Right lobe of liver (tissue), 6 donors: ENCODE results near the gene ITGA8. TPM values are rescaled to one million over a fixed set of nuclear protein-coding genes. Genes with fewer than 3 reads are reported as not detected.
"Not testable (repeated sequence)": the region's sequence is repeated elsewhere in the genome, so short reads cannot be mapped to it uniquely, and the experiment has no call there.

Experiments
- ATAC-seq, 4 donors: fragments of 200-7000 bp; cut with Tn5 transposase; one replicate each; pipeline ENCODE4 v1.9.1; 2020; ENCODE audit warnings: mild to moderate bottlenecking in 4 of 4, moderate library complexity in 4 of 4
- DNase-seq, 3 donors: peaks; one replicate each; pipeline ENCODE4 v3.0.0-alpha.2; 2020
- H3K27ac ChIP-seq, 3 donors: fragments of 200-600 bp; one replicate each; pipeline ENCODE4 v1.8.0; 2022
- H3K27me3 ChIP-seq, 2 donors: fragments of 200-600 bp; one replicate each; pipeline ENCODE4 v1.8.0; 2022
- H3K36me3 ChIP-seq, 4 donors: fragments of 200-600 bp; sonication (generic) in 1 of 4; one replicate each; pipeline versions ENCODE4 v1.5.1 to v1.8.0; 2017 to 2022; ENCODE audit warnings: control low read depth in 1 of 4
- H3K4me1 ChIP-seq, 4 donors: fragments of 200-600 bp; sonication (generic) in 1 of 4; one replicate each; pipeline versions ENCODE4 v1.5.1 to v1.8.0; 2017 to 2022; ENCODE audit warnings: control low read depth in 1 of 4
- H3K4me3 ChIP-seq, 3 donors: fragments of 200-600 bp; one replicate each; pipeline ENCODE4 v1.8.0; 2022
- H3K9me3 ChIP-seq, 4 donors: fragments of 200-600 bp; sonication (generic) in 1 of 4; one replicate each; pipeline versions ENCODE4 v1.5.1 to v1.8.0; 2017 to 2022; ENCODE audit warnings: control low read depth in 1 of 4
- CTCF ChIP-seq, 4 donors: fragments of 200-600 bp in 3 of 4; fragments of 450-650 bp in 1 of 4; IDR thresholded peaks; one replicate each; pipeline versions ENCODE4 v1.5.1 to v1.8.0; 2016 to 2022; ENCODE audit warnings: antibody characterized with exemption in 4 of 4, mild to moderate bottlenecking in 2 of 4
- POLR2A ChIP-seq: fragments of 450-650 bp; IDR thresholded peaks from one replicate; pipeline ENCODE4 v1.6.1; 2017; ENCODE audit warnings: antibody characterized with exemption, mild to moderate bottlenecking
- WGBS: methylation state at CpG from one replicate; pipeline ENCODE4 v1.1.6; 2018; ENCODE audit warnings: low coverage, low lambda C conversion rate; ENCODE audit not compliant: insufficient coverage; ENCODE audit errors: missing lambda C conversion rate; 5-methylcytosine and 5-hydroxymethylcytosine counted together
- intact Hi-C, 2 donors: fragments of 100-400 bp; cut with DNase I; formaldehyde crosslinking; loops; one replicate each; pipeline versions ENCODE4 v1.11.2 to v1.14.1; 2022
- total RNA-seq, 6 experiments: library from RNA; depleted of rRNA in 2 of 6; stranded (reverse); fragments of >200 nt in 2 of 6; fragmentation: NEBNext Ultra II Directional in 3 of 6; extraction: Animal tissue kit (Norgen Biotek cat#: 25700) in 3 of 6; gene quantifications; one replicate each; pipeline versions ENCODE4 v1.1.0 to v1.2.4, GENCODE V29; 2016 to 2023
- donor health status: DM: no; HTN: yes; CAD: no.
- donor health status: DM: no; HTN: no; CAD: no.
- donor health status: DM: no; HTN: no; CAD: no.
- donor health status: DM: no; HTN: yes; CAD: no.
- donor health status: DM: no; HTN: yes; CAD: no.

Gene ITGA8
- total RNA-seq, 6 experiments from 2014 or later: 0.18 to 0.80 (median 0.36) TPM

- intact Hi-C loops: no loop called here
- WGBS: 55% methylated on average over 5 of the region's 5 CpGs
- Histone ChIP-seq H3K4me1 (no peaks in the 10 kb centered on the region), H3K9me3 (no peaks in the 10 kb centered on the region), H3K27ac (no peak overlapping the region), H3K36me3 (no peaks in the 10 kb centered on the region), H3K4me3 (no peak overlapping the region), H3K27me3 (no peaks in the 10 kb centered on the region)
- TF ChIP-seq CTCF (IDR thresholded peaks at IDR 0.05) (no peak), POLR2A (no peak)
- no peak for ATAC-seq
- no peak for DNase-seq
These were observed 131.6 kb downstream of the ITGA8 start for GRCh38 chr10:15588151-15588550.

- Histone ChIP-seq H3K4me3 (no peak overlapping the region), H3K27ac (no peak overlapping the region), H3K27me3 (no peaks in the 10 kb centered on the region), H3K4me1 (no peaks in the 10 kb centered on the region), H3K9me3 (no peaks in the 10 kb centered on the region), H3K36me3 (no peaks in the 10 kb centered on the region)
- ATAC-seq: no peak
- intact Hi-C loops: no loop called here
- 66% methylated on average over 3 of the region's 3 CpGs for WGBS
- TF ChIP-seq POLR2A: no peak
- TF ChIP-seq CTCF (IDR thresholded peaks at IDR 0.05): no peak
- DNase-seq: no peak
These were observed 132.5 kb downstream of the ITGA8 start for GRCh38 chr10:15587271-15587670.

GRCh38 chr10:15585303-15585715 lies 134.4 kb downstream of the ITGA8 start:
- 3% methylated on average over 5 of the region's 6 CpGs for WGBS
- TF ChIP-seq CTCF (IDR thresholded peaks at IDR 0.05) (peak in 3 of 4 donors; percentile 48 to 66 (median 59)), POLR2A (no peak)

GRCh38 chr10:15582972-15583371 lies 136.8 kb downstream of the ITGA8 start:
- DNase-seq, H3K36me3 ChIP-seq, H3K9me3 ChIP-seq, H3K27ac ChIP-seq, H3K4me3 ChIP-seq, H3K4me1 ChIP-seq, intact Hi-C loops, ATAC-seq, H3K27me3 ChIP-seq: not testable (repeated sequence)
- 45% methylated on average over 2 of the region's 2 CpGs for WGBS

More at GRCh38 chr10:15585303-15585715, 134.4 kb downstream of the ITGA8 start:
- no peaks in the 10 kb centered on the region for H3K36me3 ChIP-seq
- H3K4me1 ChIP-seq: no peaks in the 10 kb centered on the region
- no peak overlapping the region for H3K4me3 ChIP-seq
- H3K27me3 ChIP-seq: no peaks in the 10 kb centered on the region
- DNase-seq (peak; percentile 46 to 62 (median 60)), ATAC-seq (peak; percentile 69 to 79 (median 76))
- H3K27ac ChIP-seq: no peak overlapping the region
- no peaks in the 10 kb centered on the region for H3K9me3 ChIP-seq
- intact Hi-C loops: no loop called here

- no peak overlapping the region for H3K4me3 ChIP-seq
- H3K27ac ChIP-seq: no peak overlapping the region
- no peaks in the 10 kb centered on the region for H3K4me1 ChIP-seq
- TF ChIP-seq POLR2A: no peak
- no peak for TF ChIP-seq CTCF (IDR thresholded peaks at IDR 0.05)
- H3K36me3 ChIP-seq: no peaks in the 10 kb centered on the region
- no peak for DNase-seq
- 25% methylated on average over 4 of the region's 4 CpGs for WGBS
- ATAC-seq: no peak
- no peaks in the 10 kb centered on the region for H3K27me3 ChIP-seq
- intact Hi-C loops: no loop called here
- H3K9me3 ChIP-seq: no peaks in the 10 kb centered on the region
These were observed 140.1 kb downstream of the ITGA8 start for GRCh38 chr10:15579605-15580004.
